Activated naive CD4-positive, alpha-beta T cell treated with anti-CD3 and anti-CD28 coated beads for 36 hours (primary cell): Measurements from ENCODE around the gene MRPL49. TPM values are rescaled to one million over a fixed set of nuclear protein-coding genes. Genes with fewer than 3 reads are reported as not detected.
A peak's percentile ranks its signal among the peaks of the same experiment; 100 is the strongest.
"Not testable (repeated sequence)": the region's sequence is repeated elsewhere in the genome, so short reads cannot be mapped to it uniquely, and the experiment has no call there.

Experiments
- CTCF ChIA-PET: fragments of 350-600 bp; sonication (Branson Sonifier 250); formaldehyde crosslinking; loops from one replicate; lab custom pipeline; 2021; ENCODE audit warnings: antibody characterized with exemption; lab: Charles Lee
- DNase-seq: peaks from one replicate; pipeline ENCODE4 v3.0.0-alpha.2; 2020
- H3K27ac Mint-ChIP-seq: one replicate; pipeline ENCODE4 v1.8.0; 2021; ENCODE audit warnings: mild to moderate bottlenecking, mixed read lengths
- H3K27me3 Mint-ChIP-seq: one replicate; pipeline ENCODE4 v1.8.0; 2021; ENCODE audit warnings: low read depth, mixed read lengths
- H3K36me3 Mint-ChIP-seq: one replicate; pipeline ENCODE4 v1.8.0; 2021; ENCODE audit warnings: low read depth, mixed read lengths
- H3K4me1 Mint-ChIP-seq: one replicate; pipeline ENCODE4 v1.8.0; 2021; ENCODE audit warnings: low read depth, mixed read lengths
- H3K4me3 Mint-ChIP-seq: one replicate; pipeline ENCODE4 v1.8.0; 2021; ENCODE audit warnings: mild to moderate bottlenecking, moderate library complexity, mixed read lengths
- H3K9me3 Mint-ChIP-seq: one replicate; pipeline ENCODE4 v1.8.0; 2021; ENCODE audit warnings: mixed read lengths
- intact Hi-C: fragments of 100-400 bp; cut with micrococcal nuclease; formaldehyde crosslinking; loops from one replicate; pipeline ENCODE4 v1.15.1; 2023
- microRNA-seq: library from miRNA; unstranded; fragments of <30 nt; microRNA quantifications from one replicate; pipeline ENCODE4 v1.2.0, GENCODE V29; 2022; ENCODE audit warnings: borderline microRNAs expressed, borderline replicate concordance
- total RNA-seq, 2 experiments: library from RNA; stranded (reverse); gene quantifications; one replicate each; pipeline ENCODE4 v1.2.3, GENCODE V29; 2021

Gene MRPL49
- total RNA-seq, 2 experiments from 2014 or later = 49.3 to 51.6 TPM

GRCh38 chr11:65167656-65168055 is 45.5 kb downstream of the MRPL49 start:
- Mint-ChIP-seq H3K36me3 (no peaks in the 10 kb centered on the region), H3K27ac (no peak overlapping the region), H3K27me3 (no peaks in the 10 kb centered on the region), H3K4me3 (no peak overlapping the region), H3K9me3 (no peaks in the 10 kb centered on the region), H3K4me1 (peaks cover 2% of the 10 kb centered on the region)
- intact Hi-C loops = loop anchor here (2.0 kb wide), 1 partner anchor 25 kb away; no protein-coding TSS in a partner anchor
- no peak for DNase-seq
- CTCF ChIA-PET = interaction anchor here (0.7 to 0.8 kb wide), 2 partner anchors 9 to 70 kb away, joined by 3 read pairs; no protein-coding TSS in a partner anchor

DNA sequence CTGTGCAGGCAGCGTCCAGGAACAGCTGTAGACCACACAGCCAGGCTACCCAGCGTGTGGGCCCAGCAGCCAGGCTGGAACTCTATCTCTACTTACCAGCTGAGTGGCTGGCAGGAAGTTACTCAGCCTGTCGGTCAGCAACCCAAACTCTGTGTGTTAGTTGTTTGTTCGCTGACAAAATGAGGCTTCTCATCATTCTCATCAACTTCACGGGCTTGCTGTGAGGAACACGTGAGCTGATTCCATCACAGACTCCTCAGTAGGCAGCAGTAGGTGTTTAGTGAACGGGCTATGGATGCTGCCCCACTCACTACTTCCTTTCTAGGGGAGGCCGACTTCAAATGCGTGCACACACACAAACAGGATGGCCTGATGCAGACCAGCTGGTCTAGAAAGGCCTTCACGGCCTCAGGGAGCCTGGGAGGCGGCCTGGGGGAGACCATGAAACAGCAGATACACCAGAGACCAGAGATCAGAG is 47.1 kb downstream of the MRPL49 start:
- Mint-ChIP-seq H3K4me3 (no peak overlapping the region), H3K4me1 (peaks cover 2% of the 10 kb centered on the region)

DNA sequence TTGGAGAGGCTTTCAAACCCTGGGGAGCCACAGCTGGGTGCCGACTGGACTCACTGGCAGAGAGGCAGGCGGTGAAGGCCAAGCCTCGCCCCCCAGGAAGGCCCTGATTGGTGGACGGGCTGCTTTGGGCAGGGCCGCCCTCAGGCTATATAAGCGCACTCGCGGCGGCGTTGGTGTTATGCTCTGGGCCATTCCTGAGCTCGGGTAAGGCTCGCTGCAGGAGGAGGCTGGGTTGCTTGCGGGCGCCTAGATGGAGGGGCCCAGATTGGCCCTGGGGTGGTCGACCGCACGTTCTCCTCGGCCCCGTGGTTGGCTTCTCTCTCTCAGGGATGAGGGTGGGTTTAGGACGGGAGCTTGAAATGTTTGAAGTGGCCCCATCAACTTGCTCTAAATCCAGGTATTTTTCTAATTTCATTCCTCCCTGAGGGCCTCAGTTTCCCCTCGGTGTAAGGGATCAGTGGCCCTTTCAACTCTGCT is 48.0 kb downstream of the MRPL49 start, which contains the start of gene SPDYC:
SPDYC (plus strand) TSS at position 176 of the 477 bp plus-strand sequence. CDS start 1,125 bp downstream, outside the sequence.
- Mint-ChIP-seq H3K27me3 (no peaks in the 10 kb centered on the region), H3K36me3 (no peaks in the 10 kb centered on the region), H3K4me3 (no peak within 1 kb of the TSS), H3K27ac (peak within 1 kb of the TSS; percentile 57), H3K9me3 (no peaks in the 10 kb centered on the region), H3K4me1 (peaks cover 2% of the 10 kb centered on the region)
- intact Hi-C loops = no loop called here
- no peak for DNase-seq
- CTCF ChIA-PET = interaction anchor here (1.1 kb wide), 1 partner anchor 10 kb away, joined by 4 read pairs; no protein-coding TSS in a partner anchor

More for the DNA sequence above, 47.1 kb downstream of the MRPL49 start:
- Mint-ChIP-seq H3K27me3 (no peaks in the 10 kb centered on the region), H3K9me3 (no peaks in the 10 kb centered on the region), H3K27ac (peak overlapping the region; percentile 57), H3K36me3 (no peaks in the 10 kb centered on the region)
- intact Hi-C loops = no loop called here
- DNase-seq = no peak
- CTCF ChIA-PET = interaction anchor here (0.7 to 0.9 kb wide), 2 partner anchors 22 to 274 kb away, joined by 3 read pairs; no protein-coding TSS in a partner anchor

DNA sequence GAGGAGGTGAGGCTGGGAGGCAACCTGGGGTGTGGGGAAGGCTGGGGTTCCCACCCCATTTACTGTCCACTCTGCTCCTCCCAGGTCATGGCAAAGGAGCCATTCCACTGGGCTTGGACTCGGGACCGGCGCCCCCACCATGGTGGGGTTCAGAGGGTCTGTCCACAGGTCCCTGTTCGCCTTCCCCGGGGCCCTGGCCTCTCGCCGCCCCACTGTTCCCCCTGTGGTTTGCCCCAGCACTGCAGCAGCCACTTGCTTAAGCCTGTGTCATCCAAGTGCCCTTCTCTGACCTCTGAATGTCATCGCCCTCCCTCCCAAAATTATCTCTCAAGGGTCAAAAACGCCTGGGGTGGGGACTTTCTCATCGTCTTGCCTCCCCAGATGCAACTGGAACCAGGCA is 50.5 kb downstream of the MRPL49 start:
- no peaks in the 10 kb centered on the region for H3K27me3 Mint-ChIP-seq
- H3K4me3 Mint-ChIP-seq = no peak overlapping the region
- no peak overlapping the region for H3K27ac Mint-ChIP-seq
- H3K4me1 Mint-ChIP-seq = peaks cover 2% of the 10 kb centered on the region
- H3K9me3 Mint-ChIP-seq = no peaks in the 10 kb centered on the region
- no peaks in the 10 kb centered on the region for H3K36me3 Mint-ChIP-seq
- intact Hi-C loops = no loop called here
- DNase-seq = no peak
- CTCF ChIA-PET = no interaction called here

GRCh38 chr11:65174571-65175010 is 52.5 kb downstream of the MRPL49 start:
- CTCF ChIA-PET = interaction anchor here (1.1 kb wide), 1 partner anchor 141 kb away, joined by 3 read pairs; no protein-coding TSS in a partner anchor
- H3K4me1 Mint-ChIP-seq, H3K36me3 Mint-ChIP-seq, H3K27ac Mint-ChIP-seq, intact Hi-C loops, H3K4me3 Mint-ChIP-seq, H3K27me3 Mint-ChIP-seq, DNase-seq, H3K9me3 Mint-ChIP-seq: not testable (repeated sequence)

Small RNAs within 50 kb of the gene (microRNA-seq; reads per million reads assigned to microRNA genes)
- gene MIR6751 = not detected

Other genes starting within 250 kb of the MRPL49 start
- 100 to 1,000 TPM; 124 to 132 TPM for gene EHD1, start 243.7 kb upstream of the MRPL49 start, total RNA-seq
- 10 to 100 TPM; 15.1 to 16.3 TPM for gene ATG2A, start 205.1 kb upstream of the MRPL49 start, total RNA-seq
- 1 to 10 TPM; 3.3 to 4.6 TPM for gene PPP2R5B, start 197.6 kb upstream of the MRPL49 start, total RNA-seq
- not detected for gene GPHA2, start 186.4 kb upstream of the MRPL49 start, total RNA-seq
- gene MAJIN, start 150.2 kb upstream of the MRPL49 start, total RNA-seq = under 1 TPM; 0.29 to 0.37 TPM
- gene BATF2, start 125.3 kb upstream of the MRPL49 start, total RNA-seq = not detected
- 100 to 1,000 TPM; 134 to 135 TPM for gene ARL2, start 108.2 kb upstream of the MRPL49 start, total RNA-seq
- gene SNX15, start 94.9 kb upstream of the MRPL49 start, total RNA-seq = 1 to 10 TPM; 8.9 to 9.4 TPM
- 10 to 100 TPM; 19.2 to 20.3 TPM for gene SAC3D1, start 81.1 kb upstream of the MRPL49 start, total RNA-seq
- 10 to 100 TPM in 1 of 2 experiments, 1 to 10 TPM in 1; 8.5 to 10.2 TPM for gene NAALADL1, start 63.8 kb upstream of the MRPL49 start, total RNA-seq
- gene CDCA5, start 38.3 kb upstream of the MRPL49 start, total RNA-seq = 100 to 1,000 TPM; 169 to 174 TPM
- 10 to 100 TPM; 24.2 to 25.6 TPM for gene ZFPL1, start 38.1 kb upstream of the MRPL49 start, total RNA-seq
- gene VPS51, start 26.1 kb upstream of the MRPL49 start, total RNA-seq = 10 to 100 TPM; 90.8 to 96.0 TPM
- 10 to 100 TPM; 10.9 to 11.9 TPM for gene TM7SF2, start 10.4 kb upstream of the MRPL49 start, total RNA-seq
- 1 to 10 TPM; 5.6 to 6.1 TPM for gene ZNHIT2, start 4.6 kb upstream of the MRPL49 start, total RNA-seq
- gene FAU, start 187 bp upstream of the MRPL49 start, total RNA-seq = 1,000 to 10,000 TPM; 1,272 to 1,294 TPM
- gene SYVN1, start 12.2 kb downstream of the MRPL49 start, total RNA-seq = 10 to 100 TPM; 19.0 to 19.2 TPM
- gene SPDYC, start 47.9 kb downstream of the MRPL49 start, total RNA-seq = not detected
- 10 to 100 TPM; 68.5 to 73.5 TPM for gene CAPN1, start 59.6 kb downstream of the MRPL49 start, total RNA-seq
- gene POLA2, start 139.6 kb downstream of the MRPL49 start, total RNA-seq = 10 to 100 TPM; 65.1 to 67.0 TPM
- gene CDC42EP2, start 192.5 kb downstream of the MRPL49 start, total RNA-seq = 1 to 10 TPM in 1 of 2 experiments, under 1 TPM in 1; 0.57 to 1.5 TPM
- gene DPF2, start 211.5 kb downstream of the MRPL49 start, total RNA-seq = 10 to 100 TPM; 61.3 to 63.0 TPM
- gene TIGD3, start 232.4 kb downstream of the MRPL49 start, total RNA-seq = under 1 TPM; 0.32 to 0.62 TPM